ENCODE data around the gene SEMA5B. TPM values are rescaled to one million over a fixed set of nuclear protein-coding genes. Genes with fewer than 3 reads are reported as not detected.

SEMA5B gene
- total and polyA plus RNA-seq, 2 of the 4 experiments (the other 2 are of a cell fraction) = not detected

GRCh38 chr3:122941228-122942206 lies 86.0 kb downstream of the SEMA5B start:
- Histone ChIP-seq H2AFZ (replicated peaks; ENCODE audit: low read length, poor library complexity) (no peak overlapping the region), H3K36me3 (ENCODE audit: control insufficient read depth, insufficient read depth, low read length) (no peaks in the 10 kb centered on the region), H2BK15ac (ENCODE audit: low read depth, low read length) (no peak overlapping the region), H3K4ac (ENCODE audit: low read depth, low read length) (no peak overlapping the region), H4K20me1 (ENCODE audit: insufficient read depth, low read length) (no peaks in the 10 kb centered on the region), H3K23ac (ENCODE audit: low read depth, low read length) (no peak overlapping the region), H3K4me2 (ENCODE audit: low read depth, low read length) (no peak overlapping the region), H3K18ac (ENCODE audit: low read depth, low read length) (no peak overlapping the region), H2BK120ac (ENCODE audit: low read depth, low read length) (no peak overlapping the region), H4K5ac (ENCODE audit: low read depth, low read length) (no peak overlapping the region), H2AK9ac (replicated peaks; ENCODE audit: low read depth, low read length, poor library complexity) (no peak overlapping the region), H3K9ac (ENCODE audit: low read depth, low read length) (no peak overlapping the region), H3K4me3 (ENCODE audit: insufficient read depth, low read depth, low read length) (no peak overlapping the region), H3K27ac (ENCODE audit: insufficient read depth, low read length) (no peak overlapping the region), H3K9me1 (ENCODE audit: insufficient read depth, low read length) (no peaks in the 10 kb centered on the region), H4K8ac (ENCODE audit: low read depth in 2 of 2, low read length in 2 of 2) (no peak overlapping the region), H2BK5ac (ENCODE audit: low read depth, low read length, poor library complexity, severe bottlenecking) (no peak overlapping the region), H3K56ac (ENCODE audit: extremely low read depth, insufficient read depth, low read length) (no peak overlapping the region), H3K79me1 (ENCODE audit: low read depth in 1 of 2, low read length in 2 of 2) (no peaks in the 10 kb centered on the region), H3K9me3 (ENCODE audit: control insufficient read depth, insufficient read depth, low read length) (no peaks in the 10 kb centered on the region), H2BK20ac (ENCODE audit: low read depth, low read length) (no peak overlapping the region), H2AK5ac (ENCODE audit: low read depth, low read length) (no peak overlapping the region), H3K14ac (replicated peaks; ENCODE audit: low read depth, low read length) (no peak overlapping the region), H3K4me1 (ENCODE audit: control insufficient read depth, insufficient read depth, low read length) (no peaks in the 10 kb centered on the region), H4K91ac (ENCODE audit: insufficient read depth, low read depth, low read length) (no peak overlapping the region), H3K27me3 (ENCODE audit: control insufficient read depth, insufficient read depth, low read length) (peaks cover 49% of the 10 kb centered on the region)
- 80% methylated on average over 1 of the region's 6 CpGs; no CpG with 5 or more reads in 1 of the 2 experiments for WGBS, 2 experiments (ENCODE audit: extremely low coverage in 2 of 2, insufficient read length in 1 of 2)
- ATAC-seq (ENCODE audit: low read depth) (no peak), DNase-seq (no peak)
- no TSS peak for BruUV-seq (replicated peaks)
- dilution Hi-C loops (cut with HindIII; ENCODE audit: low sequenced_read_pairs, unreplicated experiment) (no loop called here), intact Hi-C loops (cut with micrococcal nuclease) (loop anchor here (2.0 to 10.0 kb wide), 2 partner anchors 253 to 377 kb away; partner anchors contain the start of genes DTX3L and PARP9), in situ Hi-C loops (cut with MboI; ENCODE audit: low sequenced_read_pairs) (loop anchor here (10.0 kb wide), 1 partner anchor 83 kb away; the partner anchor contains the start of gene SEMA5B)
- POLR2A ChIA-PET (ENCODE audit: unreplicated experiment) = no interaction called here
- TF ChIP-seq CTCF (conservative IDR thresholded peaks at IDR 0.05; ENCODE audit: low read depth, low read length) (peak; percentile 37), RAD21 (IDR thresholded peaks at IDR 0.05; ENCODE audit: low read length) (peak; percentile 36), CHD1 (IDR thresholded peaks at IDR 0.05; ENCODE audit: low read depth, low read length) (no peak), SMC3 (IDR thresholded peaks at IDR 0.05; ENCODE audit: low read depth, low read length) (peak; percentile 51)
- CTCF ChIA-PET = interaction anchor here (1.4 to 1.6 kb wide), 2 partner anchors 83 to 87 kb away, joined by 3 to 5 read pairs; partner anchors contain the start of gene SEMA5B

Measured in IMR-90 (cell line).